HG03439 (cell line): ENCODE data around the gene ERLIN1.
"Not testable (repeated sequence)": the region's sequence is repeated elsewhere in the genome, so short reads cannot be mapped to it uniquely, and the experiment has no call there.

Experiments used
- ATAC-seq: cut with Tn5 transposase; IDR thresholded peaks from one replicate; pipeline ENCODE4 v1.9.1; 2021; ENCODE audit warnings: mild to moderate bottlenecking, moderate library complexity; ENCODE audit not compliant: unreplicated experiment

ERLIN1 gene

GRCh38 chr10:100138921-100139496 lies 46.8 kb downstream of the ERLIN1 start:
- ATAC-seq: no peak

- no peak for ATAC-seq
Measured at GRCh38 chr10:100135486-100135885, 50.3 kb downstream of the ERLIN1 start.

- ATAC-seq: no peak
Measured at GRCh38 chr10:100133801-100134200, 52.0 kb downstream of the ERLIN1 start.

- no peak for ATAC-seq
Measured at GRCh38 chr10:100132427-100132826, 53.4 kb downstream of the ERLIN1 start.

- ATAC-seq: no peak
Measured at GRCh38 chr10:100131571-100131970, 54.3 kb downstream of the ERLIN1 start.

- ATAC-seq: no peak
Measured at GRCh38 chr10:100130831-100131230, 55.0 kb downstream of the ERLIN1 start.

- no peak for ATAC-seq
Measured at GRCh38 chr10:100129424-100129823, 56.4 kb downstream of the ERLIN1 start.

GRCh38 chr10:100128951-100129350 lies 56.9 kb downstream of the ERLIN1 start:
- ATAC-seq: no peak

- not testable (repeated sequence) for ATAC-seq
Measured at GRCh38 chr10:100125335-100125734, 60.5 kb downstream of the ERLIN1 start.

- ATAC-seq: no peak
Measured at GRCh38 chr10:100124097-100124496, 61.7 kb downstream of the ERLIN1 start.

GRCh38 chr10:100122780-100123179 lies 63.0 kb downstream of the ERLIN1 start:
- ATAC-seq: no peak

GRCh38 chr10:100120550-100120949 lies 65.3 kb downstream of the ERLIN1 start:
- ATAC-seq: no peak

GRCh38 chr10:100119726-100120125 lies 66.1 kb downstream of the ERLIN1 start:
- no peak for ATAC-seq

GRCh38 chr10:100114976-100115770 lies 70.7 kb downstream of the ERLIN1 start:
- ATAC-seq: no peak

- ATAC-seq: no peak
Measured at GRCh38 chr10:100114460-100114859, 71.4 kb downstream of the ERLIN1 start.

GRCh38 chr10:100109670-100110069 lies 76.2 kb downstream of the ERLIN1 start:
- no peak for ATAC-seq

- no peak for ATAC-seq
Measured at GRCh38 chr10:100106865-100107264, 79.0 kb downstream of the ERLIN1 start.

GRCh38 chr10:100104300-100104699 lies 81.5 kb downstream of the ERLIN1 start:
- no peak for ATAC-seq

GRCh38 chr10:100103581-100103980 lies 82.2 kb downstream of the ERLIN1 start:
- no peak for ATAC-seq

GRCh38 chr10:100101192-100102076 lies 84.4 kb downstream of the ERLIN1 start:
- ATAC-seq: no peak

- ATAC-seq: no peak
Measured at GRCh38 chr10:100100651-100101184, 85.1 kb downstream of the ERLIN1 start.
